Muscle layer of duodenum (tissue), 2 donors: Measurements from ENCODE around the gene EHD4.

Source experiments
- H3K27ac ChIP-seq: one replicate; pipeline ENCODE4 v1.7.0; 2013; ENCODE audit warnings: mild to moderate bottlenecking, low read length
- H3K27me3 ChIP-seq: one replicate; pipeline ENCODE4 v1.7.0; 2013; ENCODE audit warnings: low read depth, mild to moderate bottlenecking, control low read depth, low read length
- H3K36me3 ChIP-seq, 2 donors: one replicate each; pipeline ENCODE4 v1.7.0; 2013; ENCODE audit warnings: low read length in 2 of 2, control low read depth in 1 of 2, mild to moderate bottlenecking in 1 of 2; ENCODE audit not compliant: insufficient read depth in 2 of 2, control insufficient read depth in 1 of 2
- H3K4me1 ChIP-seq, 2 donors: one replicate each; pipeline ENCODE4 v1.7.0; 2013; ENCODE audit warnings: low read length in 2 of 2, mild to moderate bottlenecking in 2 of 2, control low read depth in 1 of 2, moderate library complexity in 1 of 2; ENCODE audit not compliant: insufficient read depth in 2 of 2, control insufficient read depth in 1 of 2
- H3K4me3 ChIP-seq, 2 donors: one replicate each; pipeline ENCODE4 v1.7.0; 2013; ENCODE audit warnings: low read length in 2 of 2, low read depth in 1 of 2, mild to moderate bottlenecking in 1 of 2
- H3K9me3 ChIP-seq, 2 donors: one replicate each; pipeline ENCODE4 v1.7.0; 2013; ENCODE audit warnings: low read length in 2 of 2, control low read depth in 1 of 2, mild to moderate bottlenecking in 1 of 2; ENCODE audit not compliant: control insufficient read depth in 1 of 2
- donor health status: healthy.

The EHD4 gene

GRCh38 chr15:42009474-42009873, 37.1 kb upstream of the EHD4 start:
- Histone ChIP-seq H3K27ac (no peak overlapping the region), H3K27me3 (no peaks in the 10 kb centered on the region), H3K4me3 (no peak overlapping the region), H3K36me3 (no peaks in the 10 kb centered on the region), H3K9me3 (no peaks in the 10 kb centered on the region), H3K4me1 (no peaks in the 10 kb centered on the region)

GRCh38 chr15:42009022-42009421, 36.7 kb upstream of the EHD4 start:
- H3K36me3 ChIP-seq: no peaks in the 10 kb centered on the region
- H3K4me3 ChIP-seq: no peak overlapping the region
- H3K27ac ChIP-seq: no peak overlapping the region
- no peaks in the 10 kb centered on the region for H3K4me1 ChIP-seq
- no peaks in the 10 kb centered on the region for H3K9me3 ChIP-seq
- H3K27me3 ChIP-seq: no peaks in the 10 kb centered on the region

- no peaks in the 10 kb centered on the region for H3K36me3 ChIP-seq
- no peaks in the 10 kb centered on the region for H3K9me3 ChIP-seq
These were observed 35.0 kb upstream of the EHD4 start for GRCh38 chr15:42007386-42007785.

GRCh38 chr15:42002333-42002732, 30.0 kb upstream of the EHD4 start:
- no peak overlapping the region for H3K27ac ChIP-seq
- no peaks in the 10 kb centered on the region for H3K4me1 ChIP-seq
- no peaks in the 10 kb centered on the region for H3K9me3 ChIP-seq
- H3K36me3 ChIP-seq: no peaks in the 10 kb centered on the region
- no peaks in the 10 kb centered on the region for H3K27me3 ChIP-seq
- H3K4me3 ChIP-seq: no peak overlapping the region

More at GRCh38 chr15:42007386-42007785, 35.0 kb upstream of the EHD4 start:
- Histone ChIP-seq H3K4me1 (no peaks in the 10 kb centered on the region), H3K27me3 (no peaks in the 10 kb centered on the region), H3K4me3 (no peak overlapping the region), H3K27ac (no peak overlapping the region)

GRCh38 chr15:42001236-42001635, 28.9 kb upstream of the EHD4 start:
- H3K4me1 ChIP-seq: no peaks in the 10 kb centered on the region
- no peak overlapping the region for H3K27ac ChIP-seq
- no peaks in the 10 kb centered on the region for H3K9me3 ChIP-seq
- no peak overlapping the region for H3K4me3 ChIP-seq
- no peaks in the 10 kb centered on the region for H3K36me3 ChIP-seq
- H3K27me3 ChIP-seq: no peaks in the 10 kb centered on the region

- Histone ChIP-seq H3K4me3 (no peak overlapping the region), H3K4me1 (no peaks in the 10 kb centered on the region), H3K9me3 (no peaks in the 10 kb centered on the region), H3K27me3 (no peaks in the 10 kb centered on the region), H3K36me3 (no peaks in the 10 kb centered on the region), H3K27ac (no peak overlapping the region)
These were observed 27.2 kb upstream of the EHD4 start for GRCh38 chr15:41999290-42000285.

GRCh38 chr15:41997845-41998244, 25.5 kb upstream of the EHD4 start:
- Histone ChIP-seq H3K27ac (no peak overlapping the region), H3K4me3 (no peak overlapping the region), H3K9me3 (no peaks in the 10 kb centered on the region), H3K36me3 (no peaks in the 10 kb centered on the region), H3K27me3 (no peaks in the 10 kb centered on the region), H3K4me1 (no peaks in the 10 kb centered on the region)

- Histone ChIP-seq H3K27ac (no peak overlapping the region), H3K27me3 (no peaks in the 10 kb centered on the region), H3K9me3 (no peaks in the 10 kb centered on the region), H3K4me1 (no peaks in the 10 kb centered on the region), H3K36me3 (no peaks in the 10 kb centered on the region), H3K4me3 (no peak overlapping the region)
These were observed 24.7 kb upstream of the EHD4 start for GRCh38 chr15:41996921-41997592.

GRCh38 chr15:41996376-41996775, 24.0 kb upstream of the EHD4 start:
- Histone ChIP-seq H3K27me3 (no peaks in the 10 kb centered on the region), H3K27ac (no peak overlapping the region), H3K4me3 (no peak overlapping the region), H3K9me3 (no peaks in the 10 kb centered on the region), H3K36me3 (no peaks in the 10 kb centered on the region), H3K4me1 (no peaks in the 10 kb centered on the region)

GRCh38 chr15:41995476-41995855, 23.1 kb upstream of the EHD4 start:
- H3K9me3 ChIP-seq: no peaks in the 10 kb centered on the region
- H3K27me3 ChIP-seq: no peaks in the 10 kb centered on the region
- H3K36me3 ChIP-seq: no peaks in the 10 kb centered on the region
- H3K27ac ChIP-seq: no peak overlapping the region
- no peak overlapping the region for H3K4me3 ChIP-seq
- H3K4me1 ChIP-seq: no peaks in the 10 kb centered on the region

- Histone ChIP-seq H3K4me3 (no peak overlapping the region), H3K27me3 (no peaks in the 10 kb centered on the region), H3K27ac (no peak overlapping the region), H3K36me3 (no peaks in the 10 kb centered on the region), H3K9me3 (no peaks in the 10 kb centered on the region), H3K4me1 (no peaks in the 10 kb centered on the region)
These were observed 22.6 kb upstream of the EHD4 start for GRCh38 chr15:41994772-41995475.
